Measurements from ENCODE around the gene MR1.

MR1 gene

DNA sequence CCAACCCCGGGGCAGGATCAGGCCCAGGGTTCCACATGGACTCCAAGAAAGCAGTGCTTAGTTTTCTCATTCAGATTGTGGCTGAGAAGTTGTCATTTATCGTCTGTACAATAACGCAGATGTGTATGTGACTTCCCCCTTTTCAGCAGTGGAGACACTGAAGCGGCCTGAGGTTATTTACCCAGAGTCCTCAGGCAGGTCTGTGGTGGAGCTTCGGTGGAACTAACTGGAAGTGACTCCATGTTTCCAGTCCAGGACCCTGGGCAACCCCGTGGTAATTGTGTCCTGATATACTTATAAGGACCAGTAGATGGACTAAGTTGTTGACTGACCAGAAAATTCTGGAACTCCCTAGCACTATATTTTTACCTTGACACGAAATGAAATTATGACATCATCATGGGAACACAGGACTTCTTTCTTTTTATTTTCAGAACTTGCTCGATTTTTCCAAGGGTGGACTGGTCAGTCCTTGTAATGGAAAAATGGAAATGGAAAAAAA, 53.7 kb downstream of the MR1 start:
- H3K36me3 ChIP-seq (ENCODE audit: control insufficient read depth in 2 of 2, insufficient read depth in 1 of 2, low read length in 2 of 2): peaks cover 0 to 29% of the 10 kb centered on the region in 2 experiments; a peak in 2 of 3 replicates
- TF ChIP-seq, protein P1, sequence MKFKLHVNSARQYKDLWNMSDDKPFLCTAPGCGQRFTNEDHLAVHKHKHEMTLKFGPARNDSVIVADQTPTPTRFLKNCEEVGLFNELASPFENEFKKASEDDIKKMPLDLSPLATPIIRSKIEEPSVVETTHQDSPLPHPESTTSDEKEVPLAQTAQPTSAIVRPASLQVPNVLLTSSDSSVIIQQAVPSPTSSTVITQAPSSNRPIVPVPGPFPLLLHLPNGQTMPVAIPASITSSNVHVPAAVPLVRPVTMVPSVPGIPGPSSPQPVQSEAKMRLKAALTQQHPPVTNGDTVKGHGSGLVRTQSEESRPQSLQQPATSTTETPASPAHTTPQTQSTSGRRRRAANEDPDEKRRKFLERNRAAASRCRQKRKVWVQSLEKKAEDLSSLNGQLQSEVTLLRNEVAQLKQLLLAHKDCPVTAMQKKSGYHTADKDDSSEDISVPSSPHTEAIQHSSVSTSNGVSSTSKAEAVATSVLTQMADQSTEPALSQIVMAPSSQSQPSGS (tag by site-specific recombination; IDR thresholded peaks at IDR 0.05; ENCODE audit: low read depth): peak; percentile 91
- TF ChIP-seq, protein P2, sequence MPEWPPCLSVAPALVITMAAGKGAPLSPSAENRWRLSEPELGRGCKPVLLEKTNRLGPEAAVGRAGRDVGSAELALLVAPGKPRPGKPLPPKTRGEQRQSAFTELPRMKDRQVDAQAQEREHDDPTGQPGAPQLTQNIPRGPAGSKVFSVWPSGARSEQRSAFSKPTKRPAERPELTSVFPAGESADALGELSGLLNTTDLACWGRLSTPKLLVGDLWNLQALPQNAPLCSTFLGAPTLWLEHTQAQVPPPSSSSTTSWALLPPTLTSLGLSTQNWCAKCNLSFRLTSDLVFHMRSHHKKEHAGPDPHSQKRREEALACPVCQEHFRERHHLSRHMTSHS (tag by site-specific recombination; IDR thresholded peaks at IDR 0.05): no peak
- TF ChIP-seq, protein P3, sequence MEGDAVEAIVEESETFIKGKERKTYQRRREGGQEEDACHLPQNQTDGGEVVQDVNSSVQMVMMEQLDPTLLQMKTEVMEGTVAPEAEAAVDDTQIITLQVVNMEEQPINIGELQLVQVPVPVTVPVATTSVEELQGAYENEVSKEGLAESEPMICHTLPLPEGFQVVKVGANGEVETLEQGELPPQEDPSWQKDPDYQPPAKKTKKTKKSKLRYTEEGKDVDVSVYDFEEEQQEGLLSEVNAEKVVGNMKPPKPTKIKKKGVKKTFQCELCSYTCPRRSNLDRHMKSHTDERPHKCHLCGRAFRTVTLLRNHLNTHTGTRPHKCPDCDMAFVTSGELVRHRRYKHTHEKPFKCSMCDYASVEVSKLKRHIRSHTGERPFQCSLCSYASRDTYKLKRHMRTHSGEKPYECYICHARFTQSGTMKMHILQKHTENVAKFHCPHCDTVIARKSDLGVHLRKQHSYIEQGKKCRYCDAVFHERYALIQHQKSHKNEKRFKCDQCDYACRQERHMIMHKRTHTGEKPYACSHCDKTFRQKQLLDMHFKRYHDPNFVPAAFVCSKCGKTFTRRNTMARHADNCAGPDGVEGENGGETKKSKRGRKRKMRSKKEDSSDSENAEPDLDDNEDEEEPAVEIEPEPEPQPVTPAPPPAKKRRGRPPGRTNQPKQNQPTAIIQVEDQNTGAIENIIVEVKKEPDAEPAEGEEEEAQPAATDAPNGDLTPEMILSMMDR (tag by site-specific recombination; IDR thresholded peaks at IDR 0.05): no peak
- TF ChIP-seq MYNN (tag by site-specific recombination; IDR thresholded peaks at IDR 0.05; ENCODE audit: borderline replicate concordance): no peak
- no peak for TF ChIP-seq YY2 (tag by site-specific recombination; IDR thresholded peaks at IDR 0.05)
- TF ChIP-seq ZNF140 (tag by site-specific recombination; IDR thresholded peaks at IDR 0.05): no peak
- TF ChIP-seq KLF7 (tag by site-specific recombination; IDR thresholded peaks at IDR 0.05; ENCODE audit: borderline replicate concordance): no peak
- peak; percentile 11; the same call in 1 of the 2 replicates for TF ChIP-seq ZNF629 (tag by site-specific recombination; IDR thresholded peaks at IDR 0.05)
- TF ChIP-seq, protein P4, sequence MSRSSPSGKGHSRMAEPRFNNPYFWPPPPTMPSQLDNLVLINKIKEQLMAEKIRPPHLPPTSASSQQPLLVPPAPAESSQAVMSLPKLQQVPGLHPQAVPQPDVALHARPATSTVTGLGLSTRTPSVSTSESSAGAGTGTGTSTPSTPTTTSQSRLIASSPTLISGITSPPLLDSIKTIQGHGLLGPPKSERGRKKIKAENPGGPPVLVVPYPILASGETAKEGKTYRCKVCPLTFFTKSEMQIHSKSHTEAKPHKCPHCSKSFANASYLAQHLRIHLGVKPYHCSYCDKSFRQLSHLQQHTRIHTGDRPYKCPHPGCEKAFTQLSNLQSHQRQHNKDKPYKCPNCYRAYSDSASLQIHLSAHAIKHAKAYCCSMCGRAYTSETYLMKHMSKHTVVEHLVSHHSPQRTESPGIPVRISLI (tag by site-specific recombination; IDR thresholded peaks at IDR 0.05): 0 out of 2 replicates have a peak, but pooled peaks have one; percentile 41
- TF ChIP-seq ZNF48 (tag by site-specific recombination; IDR thresholded peaks at IDR 0.05): no peak
- no peak for TF ChIP-seq ZNF544 (tag by site-specific recombination; IDR thresholded peaks at IDR 0.05)
- H3K27ac ChIP-seq (ENCODE audit: extremely low read depth, low read depth, low read length): no peak overlapping the region
- H3K4me1 ChIP-seq (ENCODE audit: control insufficient read depth, insufficient read depth, low read length): no peaks in the 10 kb centered on the region
- no peak overlapping the region for H3K4me3 ChIP-seq (ENCODE audit: low read depth, low read length)
- ChIA-PET POLR2A (interaction anchor here (1.4 to 6.6 kb wide), 4 partner anchors 14 to 54 kb away, joined by 4 to 163 read pairs (median 60); partner anchors contain the start of gene MR1), CTCF (interaction anchor here (0.6 to 4.3 kb wide), 7 partner anchors 41 to 451 kb away, joined by 3 to 67 read pairs (median 3); no protein-coding TSS in a partner anchor)
- H3K9me3 ChIP-seq (ENCODE audit: control insufficient read depth, insufficient read depth, low read depth, low read length): no peaks in the 10 kb centered on the region

DNA sequence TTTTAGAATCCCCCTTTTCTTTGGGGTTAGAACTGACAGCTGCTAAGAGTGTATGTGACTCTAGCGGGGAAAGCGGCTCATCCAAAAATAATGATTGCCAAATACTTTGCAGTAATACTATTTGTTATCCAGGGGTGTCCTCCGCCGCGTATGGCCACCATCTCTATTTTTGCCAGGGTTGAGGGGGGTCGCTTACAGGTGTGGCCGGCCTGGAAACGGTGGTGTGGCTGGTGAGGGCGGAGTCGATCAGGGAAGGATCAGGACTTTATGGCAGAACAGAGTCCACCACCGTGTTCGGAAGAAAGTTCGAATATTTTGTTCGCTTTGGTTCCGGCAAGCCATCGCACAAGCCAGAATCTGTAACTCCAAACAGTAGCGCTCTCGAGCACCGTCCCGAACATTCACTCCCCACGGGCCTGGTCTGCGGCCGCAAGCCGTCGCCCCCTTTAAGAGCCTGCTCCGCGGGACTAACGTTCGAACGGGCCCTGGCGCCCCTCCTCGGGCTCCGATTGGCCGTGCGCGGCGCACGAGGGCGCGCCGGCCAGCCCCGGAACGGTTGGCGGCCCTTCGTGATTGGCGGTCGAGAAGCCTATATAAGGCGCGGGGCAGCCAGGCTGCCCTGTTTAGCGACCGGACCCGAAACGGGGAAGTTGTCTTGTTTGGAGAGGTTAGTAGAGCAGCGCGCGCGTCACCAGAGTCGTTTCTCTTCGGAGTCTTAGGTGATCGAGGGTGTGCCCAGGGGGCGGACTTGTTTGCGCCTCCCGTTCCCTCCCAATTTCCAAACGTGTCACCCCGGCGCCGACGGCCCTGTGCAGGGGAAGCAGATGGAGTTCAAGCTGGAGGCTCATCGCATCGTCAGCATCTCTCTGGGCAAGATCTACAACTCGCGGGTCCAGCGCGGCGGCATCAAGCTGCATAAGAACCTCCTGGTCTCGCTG, 54.6 kb downstream of the MR1 start, which contains the start of gene IER5:
IER5 (plus strand) TSS at position 622 of the 938 bp plus-strand sequence; CDS start at position 825, 203 bp downstream.
- Histone ChIP-seq H3K9me3 (ENCODE audit: control insufficient read depth, insufficient read depth, low read depth, low read length) (no peaks in the 10 kb centered on the region), H3K4me1 (ENCODE audit: control insufficient read depth, insufficient read depth, low read length) (no peaks in the 10 kb centered on the region), H3K4me3 (ENCODE audit: low read depth, low read length) (peak within 1 kb of the TSS; percentile 96), H3K27ac (ENCODE audit: extremely low read depth, low read depth, low read length) (peak within 1 kb of the TSS; percentile 82), H3K36me3 (ENCODE audit: control insufficient read depth in 2 of 2, insufficient read depth in 1 of 2, low read length in 2 of 2) (peaks cover 0 to 37% of the 10 kb centered on the region in 2 experiments; a peak in 2 of 3 replicates)
- CTCF ChIA-PET: interaction anchor here (0.6 to 1.3 kb wide), 4 partner anchors 40 to 78 kb away, joined by 3 to 8 read pairs (median 4); no protein-coding TSS in a partner anchor
- POLR2A ChIA-PET: interaction anchor here (0.6 to 6.6 kb wide), 21 partner anchors 9 to 1698 kb away, joined by 3 to 163 read pairs (median 4); partner anchors contain the start of gene MR1
- TF ChIP-seq MYNN (tag by site-specific recombination; IDR thresholded peaks at IDR 0.05; ENCODE audit: borderline replicate concordance): no peak
- peak; percentile 20; the same call in 1 of the 2 replicates for TF ChIP-seq KLF7 (tag by site-specific recombination; IDR thresholded peaks at IDR 0.05; ENCODE audit: borderline replicate concordance)
- TF ChIP-seq, protein P5, sequence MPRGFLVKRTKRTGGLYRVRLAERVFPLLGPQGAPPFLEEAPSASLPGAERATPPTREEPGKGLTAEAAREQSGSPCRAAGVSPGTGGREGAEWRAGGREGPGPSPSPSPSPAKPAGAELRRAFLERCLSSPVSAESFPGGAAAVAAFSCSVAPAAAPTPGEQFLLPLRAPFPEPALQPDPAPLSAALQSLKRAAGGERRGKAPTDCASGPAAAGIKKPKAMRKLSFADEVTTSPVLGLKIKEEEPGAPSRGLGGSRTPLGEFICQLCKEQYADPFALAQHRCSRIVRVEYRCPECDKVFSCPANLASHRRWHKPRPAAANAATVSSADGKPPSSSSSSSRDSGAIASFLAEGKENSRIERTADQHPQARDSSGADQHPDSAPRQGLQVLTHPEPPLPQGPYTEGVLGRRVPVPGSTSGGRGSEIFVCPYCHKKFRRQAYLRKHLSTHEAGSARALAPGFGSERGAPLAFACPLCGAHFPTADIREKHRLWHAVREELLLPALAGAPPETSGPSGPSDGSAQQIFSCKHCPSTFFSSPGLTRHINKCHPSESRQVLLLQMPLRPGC (tag by site-specific recombination; IDR thresholded peaks at IDR 0.05): peak; percentile 46
- TF ChIP-seq ZSCAN30 (tag by site-specific recombination; IDR thresholded peaks at IDR 0.05): peak; percentile 51; the same call in 1 of the 2 replicates
- peak; percentile 81 for TF ChIP-seq ZBTB20 (tag by site-specific recombination; IDR thresholded peaks at IDR 0.05)
- TF ChIP-seq ZNF391 (tag by site-specific recombination; IDR thresholded peaks at IDR 0.05; ENCODE audit: borderline replicate concordance, low read depth): peak; percentile 83; the same call in 1 of the 2 replicates
- TF ChIP-seq, protein P6, sequence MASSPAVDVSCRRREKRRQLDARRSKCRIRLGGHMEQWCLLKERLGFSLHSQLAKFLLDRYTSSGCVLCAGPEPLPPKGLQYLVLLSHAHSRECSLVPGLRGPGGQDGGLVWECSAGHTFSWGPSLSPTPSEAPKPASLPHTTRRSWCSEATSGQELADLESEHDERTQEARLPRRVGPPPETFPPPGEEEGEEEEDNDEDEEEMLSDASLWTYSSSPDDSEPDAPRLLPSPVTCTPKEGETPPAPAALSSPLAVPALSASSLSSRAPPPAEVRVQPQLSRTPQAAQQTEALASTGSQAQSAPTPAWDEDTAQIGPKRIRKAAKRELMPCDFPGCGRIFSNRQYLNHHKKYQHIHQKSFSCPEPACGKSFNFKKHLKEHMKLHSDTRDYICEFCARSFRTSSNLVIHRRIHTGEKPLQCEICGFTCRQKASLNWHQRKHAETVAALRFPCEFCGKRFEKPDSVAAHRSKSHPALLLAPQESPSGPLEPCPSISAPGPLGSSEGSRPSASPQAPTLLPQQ (tag by site-specific recombination; IDR thresholded peaks at IDR 0.05): peak; percentile 100
- 0 out of 2 replicates have a peak, but pooled peaks have one; percentile 29 for TF ChIP-seq ZNF157 (tag by site-specific recombination; IDR thresholded peaks at IDR 0.05)
- TF ChIP-seq MEIS1 (CRISPR knock-in tag; IDR thresholded peaks at IDR 0.05; ENCODE audit: borderline replicate concordance): no peak; the same call in 1 of the 2 replicates
- TF ChIP-seq ZNF624 (tag by site-specific recombination; IDR thresholded peaks at IDR 0.05): no peak
- TF ChIP-seq, protein P7, sequence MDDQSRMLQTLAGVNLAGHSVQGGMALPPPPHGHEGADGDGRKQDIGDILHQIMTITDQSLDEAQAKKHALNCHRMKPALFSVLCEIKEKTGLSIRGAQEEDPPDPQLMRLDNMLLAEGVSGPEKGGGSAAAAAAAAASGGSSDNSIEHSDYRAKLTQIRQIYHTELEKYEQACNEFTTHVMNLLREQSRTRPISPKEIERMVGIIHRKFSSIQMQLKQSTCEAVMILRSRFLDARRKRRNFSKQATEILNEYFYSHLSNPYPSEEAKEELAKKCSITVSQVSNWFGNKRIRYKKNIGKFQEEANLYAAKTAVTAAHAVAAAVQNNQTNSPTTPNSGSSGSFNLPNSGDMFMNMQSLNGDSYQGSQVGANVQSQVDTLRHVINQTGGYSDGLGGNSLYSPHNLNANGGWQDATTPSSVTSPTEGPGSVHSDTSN (CRISPR knock-in tag; IDR thresholded peaks at IDR 0.05): peak; percentile 32; the same call in 1 of the 2 replicates

All from HEK293 (cell line).